ENCODE measurements around the gene DRC7.
"Not testable (repeated sequence)": the region's sequence is repeated elsewhere in the genome, so short reads cannot be mapped to it uniquely, and the experiment has no call there.

The DRC7 gene

GRCh38 chr16:57693550-57693949, 1.1 kb upstream of the DRC7 start:
- no peak for DNase-seq (ENCODE audit: low read depth, low spot score)

GRCh38 chr16:57694231-57694724, 328 bp upstream of the DRC7 start:
- no peak for DNase-seq (ENCODE audit: low read depth, low spot score)

- no peak for DNase-seq (ENCODE audit: low read depth, low spot score)
Observed at GRCh38 chr16:57695680-57696069, 1.1 kb downstream of the DRC7 start.

GRCh38 chr16:57696240-57696639, 1.6 kb downstream of the DRC7 start:
- no peak for DNase-seq (ENCODE audit: low read depth, low spot score)

DNA sequence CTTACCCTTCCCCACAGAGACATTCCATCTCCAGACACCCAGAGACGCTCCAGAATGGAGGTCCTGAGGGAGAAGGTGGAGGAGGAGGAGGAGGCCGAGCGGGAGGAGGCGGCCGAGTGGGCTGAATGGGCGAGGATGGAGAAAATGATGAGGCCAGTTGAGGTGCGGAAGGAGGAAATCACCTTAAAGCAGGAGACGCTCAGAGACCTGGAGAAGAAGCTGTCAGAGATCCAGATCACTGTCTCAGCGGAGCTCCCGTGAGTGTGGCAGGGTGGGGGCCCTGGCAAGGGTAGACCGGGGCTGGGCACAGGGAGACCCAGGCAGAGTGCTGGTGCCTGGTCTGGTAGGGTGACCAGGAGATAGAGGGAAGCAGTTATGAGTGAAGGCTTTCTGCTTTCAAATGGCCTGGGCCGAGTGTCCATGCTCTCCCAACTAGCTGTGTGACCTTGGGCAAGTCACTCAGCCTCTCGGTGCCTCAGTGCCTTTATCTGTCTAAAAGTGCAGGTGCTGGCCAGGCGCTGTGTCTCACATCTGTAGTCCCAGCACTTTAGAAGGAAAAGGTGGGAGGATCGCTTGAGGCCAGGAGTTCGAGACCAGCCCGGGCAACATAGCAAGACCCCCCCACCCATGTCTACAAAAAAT, 3.4 kb downstream of the DRC7 start:
- no peak for DNase-seq (ENCODE audit: low read depth, low spot score)

GRCh38 chr16:57698812-57699405, 4.3 kb downstream of the DRC7 start:
- no peak for DNase-seq (ENCODE audit: low read depth, low spot score)

DNA sequence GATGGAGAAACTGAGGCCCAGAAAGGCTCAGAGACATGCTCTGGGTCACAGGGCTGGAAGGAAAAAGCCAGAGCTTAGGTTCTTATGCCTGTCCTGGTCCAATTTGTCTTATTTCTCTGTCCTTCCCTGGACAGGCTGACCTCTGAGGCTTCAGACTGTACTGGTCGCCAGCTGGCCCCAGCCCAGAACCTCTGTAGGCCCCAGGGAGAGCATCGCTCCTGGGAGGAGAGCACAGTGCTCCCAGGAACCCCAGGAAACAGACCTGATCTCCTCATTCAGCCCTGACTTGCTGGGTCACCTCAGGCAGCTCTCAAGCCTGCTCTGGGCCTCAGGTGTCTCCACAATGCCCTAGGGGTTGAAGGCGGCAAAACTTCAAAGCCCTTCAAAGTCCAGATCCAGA, 4.9 kb downstream of the DRC7 start:
- DNase-seq (ENCODE audit: low read depth, low spot score), result no peak

DNA sequence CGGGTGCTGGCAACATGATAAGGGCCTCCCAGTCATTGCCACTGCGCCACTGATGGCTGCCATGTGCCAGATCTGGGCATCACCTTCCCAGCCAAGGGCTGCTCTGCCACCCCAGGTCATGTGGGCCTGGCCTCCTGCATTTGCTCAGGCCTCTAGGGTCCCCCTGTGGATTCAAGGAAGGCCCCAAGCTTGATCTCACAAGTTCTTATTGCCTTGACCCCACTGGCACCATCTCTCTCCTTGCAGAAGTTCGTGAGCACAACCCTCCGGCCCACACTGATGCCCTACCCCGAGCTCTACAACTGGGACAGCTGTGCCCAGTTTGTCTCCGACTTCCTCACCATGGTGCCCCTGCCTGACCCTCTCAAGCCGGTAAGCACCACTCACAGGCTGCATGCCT, 5.3 kb downstream of the DRC7 start:
- DNase-seq (ENCODE audit: low read depth, low spot score), result no peak

DNA sequence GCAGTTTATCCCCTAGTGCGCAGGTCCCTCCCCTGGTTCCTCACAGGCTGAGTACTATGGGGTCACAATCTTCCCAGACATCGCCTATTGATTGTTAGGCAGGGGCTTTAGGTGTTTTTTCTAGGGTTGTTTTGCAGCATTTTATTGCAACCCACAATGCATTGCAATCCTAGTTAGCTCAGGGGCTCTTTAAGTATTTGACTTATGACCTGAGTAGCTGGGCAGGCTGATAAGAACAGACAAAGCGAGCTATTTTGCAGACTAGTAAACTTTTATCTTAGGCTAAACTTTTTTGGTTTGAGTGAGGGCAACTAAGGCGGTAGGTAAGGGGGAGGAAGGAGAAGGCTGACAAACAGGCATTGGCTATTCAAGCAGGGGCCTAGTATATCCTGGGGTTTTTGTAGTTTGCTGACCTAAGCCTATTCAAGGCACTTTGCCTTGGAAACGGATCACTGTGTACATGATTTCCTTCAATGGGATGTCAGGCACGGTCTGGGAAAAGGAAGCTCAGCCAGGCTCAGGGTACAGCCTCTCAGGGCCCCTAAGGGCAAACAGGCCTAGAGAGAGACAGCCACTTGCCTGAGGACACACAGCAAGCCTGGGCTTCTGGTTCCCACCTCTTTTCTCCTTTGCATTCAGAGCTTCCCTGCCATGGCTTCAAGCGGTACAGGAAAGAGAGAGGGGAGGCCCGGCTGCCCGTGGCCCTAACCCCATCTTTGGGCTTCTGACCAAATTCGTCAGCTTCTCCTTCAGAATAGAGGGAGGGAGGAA, 6.4 kb downstream of the DRC7 start:
- DNase-seq (ENCODE audit: low read depth, low spot score), result no peak

GRCh38 chr16:57701759-57702371, 7.3 kb downstream of the DRC7 start:
- DNase-seq (ENCODE audit: low read depth, low spot score), result no peak

- DNase-seq (ENCODE audit: low read depth, low spot score), result no peak
Observed at GRCh38 chr16:57703416-57704010, 8.9 kb downstream of the DRC7 start.

- DNase-seq (ENCODE audit: low read depth, low spot score), result no peak
Observed at GRCh38 chr16:57704011-57704904, 9.7 kb downstream of the DRC7 start.

- no peak for DNase-seq (ENCODE audit: low read depth, low spot score)
Observed at GRCh38 chr16:57704905-57705852, 10.6 kb downstream of the DRC7 start.

DNA sequence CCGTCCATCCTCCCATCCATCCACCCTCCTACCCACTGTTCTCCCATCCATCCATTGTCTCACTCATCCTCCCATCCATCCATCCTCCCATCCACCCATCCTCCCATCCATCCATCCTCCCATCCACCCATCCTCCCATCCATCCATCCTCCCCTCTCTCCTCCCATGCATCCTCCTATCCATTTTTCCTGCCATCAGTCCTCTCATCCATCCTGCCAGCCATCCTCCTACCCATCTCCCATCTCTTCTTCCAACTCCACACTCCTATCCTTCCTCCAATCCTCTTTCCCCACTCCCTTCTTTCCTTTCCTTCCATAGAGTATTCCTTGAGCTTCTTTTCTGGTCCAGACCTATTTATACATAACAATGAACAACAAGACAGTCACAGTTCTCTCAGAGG, 12.1 kb downstream of the DRC7 start:
- no peak for DNase-seq (ENCODE audit: low read depth, low spot score)

GRCh38 chr16:57707331-57707730, 12.7 kb downstream of the DRC7 start:
- no peak for DNase-seq (ENCODE audit: low read depth, low spot score)

DNA sequence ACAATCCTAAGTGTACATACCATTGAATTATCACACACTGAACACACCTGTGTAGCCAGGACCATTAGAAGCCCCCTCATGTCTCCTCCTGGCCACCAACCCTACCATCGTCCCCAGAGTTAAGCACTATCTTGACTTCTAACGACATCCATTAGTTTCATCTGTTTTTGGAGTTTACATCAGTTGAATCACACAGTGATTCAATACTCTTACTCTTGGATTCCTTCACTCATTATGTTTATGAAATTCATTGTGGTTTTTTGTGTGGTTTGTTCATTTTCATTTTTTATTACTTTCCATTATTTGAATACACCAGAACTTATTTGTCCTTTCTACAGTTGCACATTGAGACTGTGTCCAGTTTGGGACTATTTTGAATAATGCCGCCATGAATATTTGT, 13.6 kb downstream of the DRC7 start:
- no peak for DNase-seq (ENCODE audit: low read depth, low spot score)

- no peak for DNase-seq (ENCODE audit: low read depth, low spot score)
Observed at GRCh38 chr16:57709663-57710062, 15.1 kb downstream of the DRC7 start.

- no peak for DNase-seq (ENCODE audit: low read depth, low spot score)
Observed at GRCh38 chr16:57711346-57711745, 16.7 kb downstream of the DRC7 start.

DNA sequence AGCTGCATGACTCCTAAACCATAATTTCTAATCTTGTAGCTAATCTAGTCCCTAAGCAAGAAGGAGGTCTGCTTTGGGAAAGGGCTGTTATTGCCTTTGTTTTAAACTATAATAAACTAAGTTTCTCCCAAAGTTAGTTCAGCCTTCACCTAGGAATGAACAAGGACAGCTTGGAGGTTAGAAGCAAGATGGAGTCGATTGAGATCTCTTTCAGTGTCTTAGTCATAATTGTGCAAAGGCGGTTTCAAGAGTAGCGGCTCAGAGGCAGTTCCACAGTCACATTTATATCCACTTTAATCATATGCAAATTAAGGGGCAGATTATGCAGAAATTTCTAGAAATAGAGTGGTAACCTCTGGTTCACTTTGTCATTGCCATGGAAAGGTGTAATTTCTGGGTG, 17.4 kb downstream of the DRC7 start:
- no peak for DNase-seq (ENCODE audit: low read depth, low spot score)

DNA sequence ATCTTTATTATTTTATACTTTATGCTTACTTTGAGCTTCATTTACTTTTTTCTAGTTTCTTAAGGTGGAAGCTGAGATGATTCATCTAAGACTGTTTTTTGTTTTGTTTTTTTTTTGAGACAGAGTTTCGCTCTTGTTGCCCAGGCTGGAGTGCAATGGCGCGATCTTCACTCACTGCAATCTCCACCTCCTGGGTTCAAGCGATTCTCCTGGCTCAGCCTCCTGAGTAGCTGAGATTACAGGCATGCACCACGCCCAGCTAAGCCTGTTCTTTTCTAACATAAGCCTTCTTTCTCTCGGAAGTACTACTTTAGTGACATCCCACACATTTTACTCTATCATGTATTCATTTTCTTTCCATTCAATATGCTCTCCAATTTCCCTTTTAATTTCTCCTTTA, 18.0 kb downstream of the DRC7 start:
- DNase-seq (ENCODE audit: low read depth, low spot score), result not testable (repeated sequence)

All from iPS DF 19.7 (cell line).